SU-DHL-6 (cell line): ENCODE data around the gene C2CD2L.

ENCODE experiments used
- H2AFZ ChIP-seq: fragments of 200-600 bp; sonication (generic); 2 replicates; pipeline ENCODE4 v1.6.1; 2014; ENCODE audit warnings: low read depth, mild to moderate bottlenecking, moderate library complexity, mixed read lengths, antibody characterized with exemption, low read length; ENCODE audit not compliant: severe bottlenecking
- H3F3A ChIP-seq: fragments of 200-600 bp; shearing (Covaris generic); 2 replicates; pipeline ENCODE4 v1.6.0; 2016; ENCODE audit warnings: antibody characterized with exemption, mild to moderate bottlenecking; ENCODE audit not compliant: insufficient read depth
- H3K27ac ChIP-seq: fragments of 200-600 bp; sonication (generic); 2 replicates; pipeline ENCODE4 v1.5.1; 2016; ENCODE audit warnings: low read depth, mild to moderate bottlenecking, low read length, moderate library complexity, mixed read lengths
- H3K27me3 ChIP-seq: fragments of 200-600 bp; sonication (generic), shearing (Covaris generic); 2 replicates; pipeline ENCODE4 v1.6.0; 2014; ENCODE audit warnings: mild to moderate bottlenecking, low read length
- H3K36me3 ChIP-seq: fragments of 200-600 bp; sonication (generic); 2 replicates; pipeline ENCODE4 v1.6.1; 2014; ENCODE audit warnings: mild to moderate bottlenecking, low read length, mixed read lengths
- H3K4me2 ChIP-seq: fragments of 300-600, 200-600 bp; shearing (Covaris generic), sonication (generic); 2 replicates; pipeline ENCODE4 v1.6.0; 2014; ENCODE audit warnings: low read length, low read depth, mild to moderate bottlenecking; ENCODE audit not compliant: poor library complexity, severe bottlenecking
- H3K4me3 ChIP-seq: fragments of 200-600 bp; sonication (generic); 2 replicates; pipeline ENCODE4 v1.5.1; 2014; ENCODE audit warnings: antibody characterized with exemption, low read length, mild to moderate bottlenecking, mixed read lengths; ENCODE audit not compliant: insufficient read depth, poor library complexity, severe bottlenecking
- H3K79me2 ChIP-seq: fragments of 200-600 bp; sonication (generic); 2 replicates; pipeline ENCODE4 v1.6.1; 2014; ENCODE audit warnings: mild to moderate bottlenecking, low read length, moderate library complexity; ENCODE audit not compliant: insufficient read depth
- H3K9ac ChIP-seq: fragments of 200-600 bp; sonication (generic); 2 replicates; pipeline ENCODE4 v1.7.0; 2014; ENCODE audit warnings: mild to moderate bottlenecking, low read length
- H3K9me2 ChIP-seq: fragments of 200-600 bp; sonication (generic); replicated peaks from 2 replicates; pipeline ENCODE4 v1.6.1; 2014; ENCODE audit warnings: low read length; ENCODE audit not compliant: insufficient read depth
- H3K9me3 ChIP-seq: fragments of 200-600 bp; sonication (generic); 2 replicates; pipeline ENCODE4 v1.6.1; 2014; ENCODE audit warnings: low read length, mixed read lengths; ENCODE audit not compliant: insufficient read depth
- H4K20me1 ChIP-seq: fragments of 200-600 bp; sonication (generic); 2 replicates; pipeline ENCODE4 v1.6.1; 2014; ENCODE audit warnings: low read depth, mild to moderate bottlenecking, antibody characterized with exemption, low read length, moderate library complexity, mixed read lengths
- CTCF ChIP-seq: fragments of 200-600 bp; sonication (generic); IDR thresholded peaks from one replicate; pipeline ENCODE4 v1.5.1; 2017; ENCODE audit warnings: antibody characterized with exemption, mild to moderate bottlenecking, low read length, moderate library complexity; ENCODE audit not compliant: insufficient read depth, poor library complexity, severe bottlenecking
- EZH2phosphoT487 ChIP-seq: fragments of 200-600 bp; sonication (generic), shearing (Covaris generic); conservative IDR thresholded peaks from 2 replicates; pipeline ENCODE4 v1.6.1; 2018; ENCODE audit warnings: mild to moderate bottlenecking, antibody characterized with exemption, low read length, moderate library complexity, mixed read lengths

C2CD2L gene

GRCh38 chr11:119149018-119149785 lies 42.1 kb downstream of the C2CD2L start, which contains the start of gene ABCG4:
Gene ABCG4, plus strand, starts transcription at chr11:119149052. Its CDS starts 914 bp downstream, at chr11:119149966.
- H3K9ac ChIP-seq = peak within 1 kb of the TSS; percentile 46
- TF ChIP-seq CTCF = no peak
- TF ChIP-seq EZH2phosphoT487 = no peak

DNA sequence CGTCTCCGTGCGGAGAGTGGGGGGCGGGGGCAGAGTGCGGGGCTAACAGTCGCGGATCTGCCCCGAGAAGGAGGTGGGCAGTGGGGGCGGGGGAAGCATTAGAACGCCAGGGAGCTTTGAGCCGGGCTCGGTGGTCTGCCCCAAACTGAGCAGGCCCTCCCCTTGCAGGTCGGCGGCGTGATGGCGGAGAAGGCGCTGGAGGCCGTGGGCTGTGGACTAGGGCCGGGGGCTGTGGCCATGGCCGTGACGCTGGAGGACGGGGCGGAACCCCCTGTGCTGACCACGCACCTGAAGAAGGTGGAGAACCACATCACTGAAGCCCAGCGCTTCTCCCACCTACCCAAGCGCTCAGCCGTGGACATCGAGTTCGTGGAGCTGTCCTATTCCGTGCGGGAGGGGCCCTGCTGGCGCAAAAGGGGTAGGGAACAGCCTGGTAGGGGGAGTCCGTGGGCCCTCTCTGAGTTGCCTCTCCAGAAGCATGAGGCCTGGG lies 42.7 kb downstream of the C2CD2L start:
- H3F3A ChIP-seq = no peaks in the 10 kb centered on the region
- no peak overlapping the region for H2AFZ ChIP-seq
- no peaks in the 10 kb centered on the region for H3K9me3 ChIP-seq
- H3K9ac ChIP-seq = no peak overlapping the region; the same call in 1 of the 2 replicates
- no peaks in the 10 kb centered on the region for H3K9me2 ChIP-seq
- TF ChIP-seq CTCF = no peak
- no peak for TF ChIP-seq EZH2phosphoT487
- H4K20me1 ChIP-seq = no peaks in the 10 kb centered on the region
- no peak overlapping the region for H3K27ac ChIP-seq
- no peaks in the 10 kb centered on the region for H3K79me2 ChIP-seq
- H3K36me3 ChIP-seq = no peaks in the 10 kb centered on the region
- H3K27me3 ChIP-seq = no peaks in the 10 kb centered on the region
- H3K4me3 ChIP-seq = no peak overlapping the region
- H3K4me2 ChIP-seq = no peak overlapping the region

More at GRCh38 chr11:119149018-119149785, 42.1 kb downstream of the C2CD2L start, which contains the start of gene ABCG4:
- Histone ChIP-seq H3K27ac (no peak within 1 kb of the TSS), H3K9me3 (no peaks in the 10 kb centered on the region), H3K36me3 (no peaks in the 10 kb centered on the region), H3K9me2 (no peaks in the 10 kb centered on the region), H3K79me2 (no peaks in the 10 kb centered on the region), H3K4me2 (peak within 1 kb of the TSS; percentile 70), H3K27me3 (no peaks in the 10 kb centered on the region), H3K4me3 (peak within 1 kb of the TSS; percentile 56), H3F3A (no peaks in the 10 kb centered on the region), H4K20me1 (no peaks in the 10 kb centered on the region), H2AFZ (peak within 1 kb of the TSS; percentile 96)

DNA sequence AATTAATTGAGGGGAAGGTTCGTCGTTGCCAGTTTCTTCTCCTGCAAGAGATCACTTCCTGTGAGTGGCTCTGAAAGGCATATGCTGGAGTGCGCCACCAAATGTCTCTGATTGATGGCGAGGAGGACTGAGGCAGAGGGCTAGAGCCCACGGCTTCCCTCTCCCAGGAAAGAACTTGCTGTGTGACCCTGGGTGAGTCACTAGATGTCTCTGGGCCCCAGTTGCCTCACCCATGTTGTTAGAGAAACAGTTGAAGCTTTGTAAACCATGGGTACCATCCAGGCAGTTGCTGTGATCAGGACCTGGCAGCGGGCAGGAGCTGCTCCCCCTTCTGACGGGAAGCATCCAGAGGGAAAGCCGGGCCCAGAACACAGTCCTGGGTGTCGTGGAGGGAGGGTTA lies 44.9 kb downstream of the C2CD2L start:
- H3K36me3 ChIP-seq = no peaks in the 10 kb centered on the region
- H3K27ac ChIP-seq = no peak overlapping the region
- H3K79me2 ChIP-seq = no peaks in the 10 kb centered on the region
- no peaks in the 10 kb centered on the region for H3K9me3 ChIP-seq
- H3K9me2 ChIP-seq = no peaks in the 10 kb centered on the region
- H3K4me2 ChIP-seq = no peak overlapping the region
- H4K20me1 ChIP-seq = no peaks in the 10 kb centered on the region
- TF ChIP-seq EZH2phosphoT487 (no peak), CTCF (no peak)
- no peaks in the 10 kb centered on the region for H3F3A ChIP-seq
- no peak overlapping the region for H3K4me3 ChIP-seq
- no peak overlapping the region for H2AFZ ChIP-seq
- no peak overlapping the region for H3K9ac ChIP-seq
- H3K27me3 ChIP-seq = no peaks in the 10 kb centered on the region
